Measurements from ENCODE around the gene SH3GL2.

The SH3GL2 gene

DNA sequence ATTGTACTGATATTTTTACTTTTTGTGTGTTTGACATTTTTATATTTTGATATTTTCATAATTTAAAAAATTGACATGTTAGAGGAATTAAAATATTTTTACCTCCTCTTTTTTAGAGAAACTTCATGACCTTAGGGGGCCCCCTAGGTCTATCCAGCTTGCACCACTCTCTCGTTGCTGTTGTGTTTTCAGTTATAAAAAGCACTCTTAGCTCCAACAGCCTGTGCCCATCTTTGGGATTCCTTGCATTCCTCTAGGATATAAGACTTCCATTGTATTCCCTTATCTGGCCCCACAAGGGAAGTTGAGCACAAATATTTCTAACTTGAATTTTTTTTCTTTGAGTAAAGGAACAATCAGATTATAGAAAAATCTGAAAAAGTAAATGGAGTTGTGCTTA lies 245.3 kb downstream of the SH3GL2 start:
- TF ChIP-seq TEAD4 (IDR thresholded peaks at IDR 0.05), result no peak
- no peak for TF ChIP-seq TAF1 (IDR thresholded peaks at IDR 0.05; ENCODE audit: low read depth)
- TF ChIP-seq CREB1 (IDR thresholded peaks at IDR 0.05; ENCODE audit: low read depth), result no peak
- no peak for TF ChIP-seq NFIC (IDR thresholded peaks at IDR 0.05)
- no peak for TF ChIP-seq FOXM1 (IDR thresholded peaks at IDR 0.05; ENCODE audit: borderline replicate concordance, low read depth)
- no peak for TF ChIP-seq EP300 (IDR thresholded peaks at IDR 0.05; ENCODE audit: borderline replicate concordance)
- TF ChIP-seq REST (IDR thresholded peaks at IDR 0.05; ENCODE audit: low read depth), result no peak
- TF ChIP-seq, protein P1, sequence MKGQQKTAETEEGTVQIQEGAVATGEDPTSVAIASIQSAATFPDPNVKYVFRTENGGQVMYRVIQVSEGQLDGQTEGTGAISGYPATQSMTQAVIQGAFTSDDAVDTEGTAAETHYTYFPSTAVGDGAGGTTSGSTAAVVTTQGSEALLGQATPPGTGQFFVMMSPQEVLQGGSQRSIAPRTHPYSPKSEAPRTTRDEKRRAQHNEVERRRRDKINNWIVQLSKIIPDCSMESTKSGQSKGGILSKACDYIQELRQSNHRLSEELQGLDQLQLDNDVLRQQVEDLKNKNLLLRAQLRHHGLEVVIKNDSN (IDR thresholded peaks at IDR 0.05), result no peak

GRCh38 chr9:17824616-17825264 lies 245.9 kb downstream of the SH3GL2 start:
- TF ChIP-seq FOXM1 (IDR thresholded peaks at IDR 0.05; ENCODE audit: borderline replicate concordance, low read depth), result no peak
- no peak for TF ChIP-seq TCF12 (IDR thresholded peaks at IDR 0.05; ENCODE audit: low read depth)
- TF ChIP-seq CEBPB (IDR thresholded peaks at IDR 0.05), result no peak
- no peak for TF ChIP-seq TEAD4 (IDR thresholded peaks at IDR 0.05)
- TF ChIP-seq EP300 (IDR thresholded peaks at IDR 0.05; ENCODE audit: borderline replicate concordance), result no peak
- TF ChIP-seq RAD21 (IDR thresholded peaks at IDR 0.05; ENCODE audit: low read depth), result no peak
- TF ChIP-seq EGR1 (IDR thresholded peaks at IDR 0.05), result no peak
- no peak for TF ChIP-seq ZBTB7A (IDR thresholded peaks at IDR 0.05; ENCODE audit: low read depth)
- TF ChIP-seq, protein P1 (IDR thresholded peaks at IDR 0.05), result no peak
- TF ChIP-seq CREB1 (IDR thresholded peaks at IDR 0.05; ENCODE audit: low read depth), result no peak
- TF ChIP-seq, protein P2, sequence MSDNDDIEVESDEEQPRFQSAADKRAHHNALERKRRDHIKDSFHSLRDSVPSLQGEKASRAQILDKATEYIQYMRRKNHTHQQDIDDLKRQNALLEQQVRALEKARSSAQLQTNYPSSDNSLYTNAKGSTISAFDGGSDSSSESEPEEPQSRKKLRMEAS (IDR thresholded peaks at IDR 0.05), result no peak
- no peak for TF ChIP-seq REST (IDR thresholded peaks at IDR 0.05; ENCODE audit: low read depth)
- TF ChIP-seq NFIC (IDR thresholded peaks at IDR 0.05), result no peak
- no peak for TF ChIP-seq YY1 (IDR thresholded peaks at IDR 0.05; ENCODE audit: low read depth)
- no peak for TF ChIP-seq TAF1 (IDR thresholded peaks at IDR 0.05; ENCODE audit: low read depth)

DNA sequence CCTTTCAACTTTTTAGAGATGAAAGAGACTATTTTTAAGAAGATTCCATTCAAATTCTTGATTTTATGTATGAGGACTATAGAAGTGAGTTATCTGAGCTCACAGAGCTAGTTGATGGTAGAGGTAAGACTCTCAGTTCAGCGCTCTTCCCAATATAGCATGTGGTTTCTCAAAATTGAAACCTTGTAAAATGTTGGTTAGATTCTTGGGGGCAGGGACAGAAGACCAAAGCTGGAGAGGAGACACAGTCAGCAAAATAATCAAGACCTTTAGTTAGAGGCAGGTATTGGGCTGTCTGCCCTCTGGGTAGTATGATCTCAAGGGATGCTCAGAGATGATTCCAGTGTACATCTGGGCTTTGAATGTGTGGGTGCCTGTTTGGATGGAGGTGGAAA lies 246.4 kb downstream of the SH3GL2 start:
- TF ChIP-seq, protein P1 (IDR thresholded peaks at IDR 0.05), result no peak
- no peak for TF ChIP-seq ZBTB7A (IDR thresholded peaks at IDR 0.05; ENCODE audit: low read depth)
- no peak for TF ChIP-seq TEAD4 (IDR thresholded peaks at IDR 0.05)
- no peak for TF ChIP-seq FOXM1 (IDR thresholded peaks at IDR 0.05; ENCODE audit: borderline replicate concordance, low read depth)
- no peak for TF ChIP-seq YY1 (IDR thresholded peaks at IDR 0.05; ENCODE audit: low read depth)
- no peak for TF ChIP-seq EGR1 (IDR thresholded peaks at IDR 0.05)
- TF ChIP-seq TCF12 (IDR thresholded peaks at IDR 0.05; ENCODE audit: low read depth), result no peak
- no peak for TF ChIP-seq TAF1 (IDR thresholded peaks at IDR 0.05; ENCODE audit: low read depth)
- TF ChIP-seq CEBPB (IDR thresholded peaks at IDR 0.05), result no peak
- TF ChIP-seq NFIC (IDR thresholded peaks at IDR 0.05), result no peak
- no peak for TF ChIP-seq REST (IDR thresholded peaks at IDR 0.05; ENCODE audit: low read depth)
- no peak for TF ChIP-seq EP300 (IDR thresholded peaks at IDR 0.05; ENCODE audit: borderline replicate concordance)
- TF ChIP-seq, protein P2 (IDR thresholded peaks at IDR 0.05), result no peak
- TF ChIP-seq RAD21 (IDR thresholded peaks at IDR 0.05; ENCODE audit: low read depth), result no peak
- TF ChIP-seq CREB1 (IDR thresholded peaks at IDR 0.05; ENCODE audit: low read depth), result no peak

GRCh38 chr9:17829064-17829463 lies 250.2 kb downstream of the SH3GL2 start:
- TF ChIP-seq REST (IDR thresholded peaks at IDR 0.05; ENCODE audit: low read depth) (no peak), TCF12 (IDR thresholded peaks at IDR 0.05; ENCODE audit: low read depth) (no peak)
- TF ChIP-seq, protein P2 (IDR thresholded peaks at IDR 0.05), result no peak
